K562 (cell line): ENCODE measurements around the gene HPD. TPM values are rescaled to one million over a fixed set of nuclear protein-coding genes. Genes with fewer than 3 reads are reported as not detected.
A peak's percentile ranks its signal among the peaks of the same experiment; 100 is the strongest.

Source experiments
- ELF4 ChIP-seq: fragments of 450-650 bp; formaldehyde crosslinking; IDR thresholded peaks from 2 replicates; pipeline ENCODE4 v1.4.0; 2022; ENCODE audit warnings: missing genetic modification characterization
- FOXJ2 ChIP-seq: fragments of 200-800 bp; sonication (Bioruptor generic); IDR thresholded peaks from 2 replicates; pipeline ENCODE4 v1.6.1; 2016; ENCODE audit warnings: missing genetic modification characterization, missing compliant biosample characterization
- HDAC2 ChIP-seq: fragments of 450-650 bp; IDR thresholded peaks from 2 replicates; pipeline ENCODE4 v1.6.1; 2016; ENCODE audit warnings: mild to moderate bottlenecking
- KHSRP ChIP-seq: fragments of 450-650 bp; IDR thresholded peaks from 2 replicates; pipeline ENCODE4 v1.6.1; 2017
- NFIX ChIP-seq: fragments of 250-450 bp; sonication (Bioruptor Pico); IDR thresholded peaks from 2 replicates; pipeline ENCODE4 v1.4.0; 2020; ENCODE audit warnings: low read depth, mild to moderate bottlenecking, moderate library complexity
- RBM39 ChIP-seq: fragments of 200-400 bp; formaldehyde crosslinking; optimal IDR thresholded peaks from 2 replicates; pipeline ENCODE3; 2018; ENCODE audit warnings: low read depth, low read length
- SMAD1 ChIP-seq: fragments of 150-350 bp; IDR thresholded peaks from 2 replicates; pipeline ENCODE4 v1.6.1; 2014; ENCODE audit warnings: low read length, low read depth; ENCODE audit not compliant: partially characterized antibody
- SNRNP70 ChIP-seq: fragments of 200-400 bp; formaldehyde crosslinking; optimal IDR thresholded peaks from 2 replicates; pipeline ENCODE3; 2017; ENCODE audit warnings: low read depth, low read length
- SRSF7 ChIP-seq: fragments of 200-400 bp; formaldehyde crosslinking; optimal IDR thresholded peaks from 2 replicates; pipeline ENCODE3; 2017; ENCODE audit warnings: mild to moderate bottlenecking, low read depth, low read length
- TARDBP ChIP-seq: fragments of 450-650 bp; IDR thresholded peaks from 2 replicates; pipeline ENCODE4 v1.6.1; 2016
- WHSC1 ChIP-seq: IDR thresholded peaks from one replicate; pipeline ENCODE4 v1.6.1; 2012; ENCODE audit warnings: low read length, control low read depth, inconsistent platforms
- ZNF696 ChIP-seq: fragments of 250-450 bp; sonication (Bioruptor Pico); conservative IDR thresholded peaks from 2 replicates; pipeline ENCODE4 v1.4.0; 2020; ENCODE audit warnings: mild to moderate bottlenecking, moderate library complexity
- polyA plus RNA-seq, 8 experiments: library from polyadenylated mRNA; depleted of rRNA in 4 of 8; stranded (reverse) in 5 of 8; unstranded in 3 of 8; fragments of >200 nt; fragmentation: Nextera tagmentation in 2 of 8; fragmentation: Illumina TruSeq in 1 of 8; extraction: Ambion mirVana in 2 of 8; extraction: Trizol in 1 of 8; gene quantifications; 2 replicates each; pipeline versions ENCODE4 v1.2.1 to v1.2.3, GENCODE V29; 2011 to 2014; ENCODE audit warnings: inconsistent platforms in 1 of 8, missing spikeins in 1 of 8
- total RNA-seq, 7 experiments: library from RNA; depleted of rRNA in 6 of 7; stranded (reverse); fragments of >200 nt in 6 of 7; fragmentation: Illumina TruSeq in 2 of 7; extraction: Trizol in 2 of 7; gene quantifications; 2 replicates each; pipeline versions ENCODE4 v1.2.1 to v1.2.3, GENCODE V29; 2011 to 2021; ENCODE audit warnings: low replicate concordance in 1 of 7
- TF ChIP-seq, protein P1 (sequence below): conservative IDR thresholded peaks from 2 replicates; pipeline ENCODE4 v1.6.1; 2011; ENCODE audit warnings: low read depth, mild to moderate bottlenecking, low read length; ENCODE audit not compliant: control insufficient read depth
- TF ChIP-seq, protein P2 (sequence below): fragments of 250-450 bp; sonication (Bioruptor Pico); IDR thresholded peaks from 2 replicates; pipeline ENCODE4 v1.4.0; 2020; ENCODE audit warnings: mild to moderate bottlenecking, moderate library complexity
- TF ChIP-seq, protein P3 (sequence below): sonication (generic); formaldehyde crosslinking; IDR thresholded peaks from 2 replicates; pipeline ENCODE4 v1.8.0; 2023; ENCODE audit warnings: missing genetic modification reagents, mild to moderate bottlenecking, borderline replicate concordance
- TF ChIP-seq, protein P4 (sequence below): sonication (generic); formaldehyde crosslinking; IDR thresholded peaks from 2 replicates; pipeline ENCODE4 v1.8.0; 2023; ENCODE audit warnings: mild to moderate bottlenecking, missing genetic modification reagents

HPD gene
- total and polyA plus RNA-seq, 9 of the 15 experiments (the other 6 are each of a cell fraction or from before 2014, with no cell fraction given) = 0.06 to 0.29 (median 0.07) TPM; not detected in 4

DNA sequence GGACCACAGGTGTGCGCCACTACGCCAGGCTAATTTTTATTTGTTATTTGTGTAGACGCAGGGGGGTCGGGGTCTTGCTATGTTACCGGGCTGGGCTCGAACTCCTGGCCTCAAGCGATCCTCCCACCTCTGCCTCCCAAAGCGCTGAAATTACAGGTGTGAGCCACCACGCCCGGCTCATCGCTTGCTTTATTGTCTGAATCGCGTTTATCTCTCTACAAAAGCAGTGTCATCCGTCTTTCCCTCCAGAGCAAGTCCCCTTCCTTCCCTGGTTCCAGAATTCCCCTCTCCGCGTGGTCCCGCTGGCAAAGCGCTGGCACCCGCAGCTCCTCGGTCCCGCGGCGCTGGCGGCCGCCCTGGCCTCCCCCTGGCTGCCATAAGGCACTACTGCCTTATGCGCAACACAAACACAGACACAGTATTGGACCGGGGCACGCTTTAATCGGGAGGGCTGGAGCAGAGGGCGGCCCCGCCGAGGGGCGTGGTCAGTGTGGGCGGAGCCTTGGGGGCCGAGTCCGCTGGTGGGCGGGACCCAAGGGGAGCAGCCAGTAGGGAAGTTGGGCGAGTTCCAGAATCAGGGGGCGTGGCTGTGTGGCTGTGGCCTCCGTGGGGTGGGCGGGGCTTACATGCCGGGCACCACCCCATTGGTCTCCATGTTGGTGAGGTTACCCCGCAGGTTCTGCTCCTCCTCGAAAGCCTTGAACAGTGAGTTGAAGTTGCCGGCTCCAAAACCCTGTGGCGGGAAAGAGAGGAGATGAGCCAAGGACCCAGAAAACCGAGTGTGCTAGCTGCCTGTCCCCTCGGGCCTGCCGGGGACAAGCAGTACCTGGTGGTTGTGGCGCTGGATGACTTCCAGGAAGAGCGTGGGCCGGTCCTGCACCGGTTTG is 19.3 kb downstream of the HPD start (continued):
- no peak for TF ChIP-seq SMAD1
- TF ChIP-seq, protein P1, sequence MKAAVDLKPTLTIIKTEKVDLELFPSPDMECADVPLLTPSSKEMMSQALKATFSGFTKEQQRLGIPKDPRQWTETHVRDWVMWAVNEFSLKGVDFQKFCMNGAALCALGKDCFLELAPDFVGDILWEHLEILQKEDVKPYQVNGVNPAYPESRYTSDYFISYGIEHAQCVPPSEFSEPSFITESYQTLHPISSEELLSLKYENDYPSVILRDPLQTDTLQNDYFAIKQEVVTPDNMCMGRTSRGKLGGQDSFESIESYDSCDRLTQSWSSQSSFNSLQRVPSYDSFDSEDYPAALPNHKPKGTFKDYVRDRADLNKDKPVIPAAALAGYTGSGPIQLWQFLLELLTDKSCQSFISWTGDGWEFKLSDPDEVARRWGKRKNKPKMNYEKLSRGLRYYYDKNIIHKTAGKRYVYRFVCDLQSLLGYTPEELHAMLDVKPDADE = 0 out of 2 replicates have a peak, but pooled peaks have one; percentile 33
- TF ChIP-seq FOXJ2 (tag) = no peak
- no peak for TF ChIP-seq NFIX (CRISPR knock-in tag)
- TF ChIP-seq ZNF696 = no peak
- TF ChIP-seq HDAC2 = peak; percentile 63
- no peak for TF ChIP-seq KHSRP
- TF ChIP-seq ELF4 = no peak
- TF ChIP-seq, protein P2, sequence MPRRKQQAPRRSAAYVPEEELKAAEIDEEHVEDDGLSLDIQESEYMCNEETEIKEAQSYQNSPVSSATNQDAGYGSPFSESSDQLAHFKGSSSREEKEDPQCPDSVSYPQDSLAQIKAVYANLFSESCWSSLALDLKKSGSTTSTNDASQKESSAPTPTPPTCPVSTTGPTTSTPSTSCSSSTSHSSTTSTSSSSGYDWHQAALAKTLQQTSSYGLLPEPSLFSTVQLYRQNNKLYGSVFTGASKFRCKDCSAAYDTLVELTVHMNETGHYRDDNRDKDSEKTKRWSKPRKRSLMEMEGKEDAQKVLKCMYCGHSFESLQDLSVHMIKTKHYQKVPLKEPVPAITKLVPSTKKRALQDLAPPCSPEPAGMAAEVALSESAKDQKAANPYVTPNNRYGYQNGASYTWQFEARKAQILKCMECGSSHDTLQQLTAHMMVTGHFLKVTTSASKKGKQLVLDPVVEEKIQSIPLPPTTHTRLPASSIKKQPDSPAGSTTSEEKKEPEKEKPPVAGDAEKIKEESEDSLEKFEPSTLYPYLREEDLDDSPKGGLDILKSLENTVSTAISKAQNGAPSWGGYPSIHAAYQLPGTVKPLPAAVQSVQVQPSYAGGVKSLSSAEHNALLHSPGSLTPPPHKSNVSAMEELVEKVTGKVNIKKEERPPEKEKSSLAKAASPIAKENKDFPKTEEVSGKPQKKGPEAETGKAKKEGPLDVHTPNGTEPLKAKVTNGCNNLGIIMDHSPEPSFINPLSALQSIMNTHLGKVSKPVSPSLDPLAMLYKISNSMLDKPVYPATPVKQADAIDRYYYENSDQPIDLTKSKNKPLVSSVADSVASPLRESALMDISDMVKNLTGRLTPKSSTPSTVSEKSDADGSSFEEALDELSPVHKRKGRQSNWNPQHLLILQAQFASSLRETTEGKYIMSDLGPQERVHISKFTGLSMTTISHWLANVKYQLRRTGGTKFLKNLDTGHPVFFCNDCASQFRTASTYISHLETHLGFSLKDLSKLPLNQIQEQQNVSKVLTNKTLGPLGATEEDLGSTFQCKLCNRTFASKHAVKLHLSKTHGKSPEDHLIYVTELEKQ = no peak
- TF ChIP-seq, protein P3, sequence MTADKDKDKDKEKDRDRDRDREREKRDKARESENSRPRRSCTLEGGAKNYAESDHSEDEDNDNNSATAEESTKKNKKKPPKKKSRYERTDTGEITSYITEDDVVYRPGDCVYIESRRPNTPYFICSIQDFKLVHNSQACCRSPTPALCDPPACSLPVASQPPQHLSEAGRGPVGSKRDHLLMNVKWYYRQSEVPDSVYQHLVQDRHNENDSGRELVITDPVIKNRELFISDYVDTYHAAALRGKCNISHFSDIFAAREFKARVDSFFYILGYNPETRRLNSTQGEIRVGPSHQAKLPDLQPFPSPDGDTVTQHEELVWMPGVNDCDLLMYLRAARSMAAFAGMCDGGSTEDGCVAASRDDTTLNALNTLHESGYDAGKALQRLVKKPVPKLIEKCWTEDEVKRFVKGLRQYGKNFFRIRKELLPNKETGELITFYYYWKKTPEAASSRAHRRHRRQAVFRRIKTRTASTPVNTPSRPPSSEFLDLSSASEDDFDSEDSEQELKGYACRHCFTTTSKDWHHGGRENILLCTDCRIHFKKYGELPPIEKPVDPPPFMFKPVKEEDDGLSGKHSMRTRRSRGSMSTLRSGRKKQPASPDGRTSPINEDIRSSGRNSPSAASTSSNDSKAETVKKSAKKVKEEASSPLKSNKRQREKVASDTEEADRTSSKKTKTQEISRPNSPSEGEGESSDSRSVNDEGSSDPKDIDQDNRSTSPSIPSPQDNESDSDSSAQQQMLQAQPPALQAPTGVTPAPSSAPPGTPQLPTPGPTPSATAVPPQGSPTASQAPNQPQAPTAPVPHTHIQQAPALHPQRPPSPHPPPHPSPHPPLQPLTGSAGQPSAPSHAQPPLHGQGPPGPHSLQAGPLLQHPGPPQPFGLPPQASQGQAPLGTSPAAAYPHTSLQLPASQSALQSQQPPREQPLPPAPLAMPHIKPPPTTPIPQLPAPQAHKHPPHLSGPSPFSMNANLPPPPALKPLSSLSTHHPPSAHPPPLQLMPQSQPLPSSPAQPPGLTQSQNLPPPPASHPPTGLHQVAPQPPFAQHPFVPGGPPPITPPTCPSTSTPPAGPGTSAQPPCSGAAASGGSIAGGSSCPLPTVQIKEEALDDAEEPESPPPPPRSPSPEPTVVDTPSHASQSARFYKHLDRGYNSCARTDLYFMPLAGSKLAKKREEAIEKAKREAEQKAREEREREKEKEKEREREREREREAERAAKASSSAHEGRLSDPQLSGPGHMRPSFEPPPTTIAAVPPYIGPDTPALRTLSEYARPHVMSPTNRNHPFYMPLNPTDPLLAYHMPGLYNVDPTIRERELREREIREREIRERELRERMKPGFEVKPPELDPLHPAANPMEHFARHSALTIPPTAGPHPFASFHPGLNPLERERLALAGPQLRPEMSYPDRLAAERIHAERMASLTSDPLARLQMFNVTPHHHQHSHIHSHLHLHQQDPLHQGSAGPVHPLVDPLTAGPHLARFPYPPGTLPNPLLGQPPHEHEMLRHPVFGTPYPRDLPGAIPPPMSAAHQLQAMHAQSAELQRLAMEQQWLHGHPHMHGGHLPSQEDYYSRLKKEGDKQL (CRISPR knock-in tag) = no peak
- no peak for TF ChIP-seq SNRNP70
- TF ChIP-seq, protein P4, sequence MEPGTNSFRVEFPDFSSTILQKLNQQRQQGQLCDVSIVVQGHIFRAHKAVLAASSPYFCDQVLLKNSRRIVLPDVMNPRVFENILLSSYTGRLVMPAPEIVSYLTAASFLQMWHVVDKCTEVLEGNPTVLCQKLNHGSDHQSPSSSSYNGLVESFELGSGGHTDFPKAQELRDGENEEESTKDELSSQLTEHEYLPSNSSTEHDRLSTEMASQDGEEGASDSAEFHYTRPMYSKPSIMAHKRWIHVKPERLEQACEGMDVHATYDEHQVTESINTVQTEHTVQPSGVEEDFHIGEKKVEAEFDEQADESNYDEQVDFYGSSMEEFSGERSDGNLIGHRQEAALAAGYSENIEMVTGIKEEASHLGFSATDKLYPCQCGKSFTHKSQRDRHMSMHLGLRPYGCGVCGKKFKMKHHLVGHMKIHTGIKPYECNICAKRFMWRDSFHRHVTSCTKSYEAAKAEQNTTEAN (CRISPR knock-in tag) = no peak
- TF ChIP-seq SRSF7 = no peak
- TF ChIP-seq TARDBP = peak; percentile 47; the same call in 1 of the 2 replicates
- TF ChIP-seq WHSC1 = no peak
- no peak for TF ChIP-seq RBM39
